Stomach (tissue), 9 donors: ENCODE data around the gene KDM4B. TPM values are rescaled to one million over a fixed set of nuclear protein-coding genes. Genes with fewer than 3 reads are reported as not detected.

Experiments used
- DNase-seq, 2 donors: peaks; one replicate each; pipeline versions ENCODE4 v3.0.0 to v3.0.0-alpha.2; 2013 to 2019
- H3K27ac ChIP-seq, 5 donors: fragments of 200-600 bp in 4 of 5; sonication (generic) in 4 of 5; one replicate each; pipeline ENCODE4 v1.5.1; 2013 to 2019; ENCODE audit warnings: mild to moderate bottlenecking in 1 of 5, moderate library complexity in 1 of 5
- H3K27me3 ChIP-seq, 3 donors: fragments of 200-600 bp; sonication (generic); one replicate each; pipeline ENCODE4 v1.5.1; 2017 to 2019; ENCODE audit warnings: mixed run types in 1 of 3
- H3K36me3 ChIP-seq, 4 donors: fragments of 200-600 bp; sonication (generic); 1 replicate in 3 of 4; 2 replicates in 1 of 4; pipeline ENCODE4 v1.5.1; 2016 to 2019
- H3K4me1 ChIP-seq, 4 donors: fragments of 200-600 bp; sonication (generic); one replicate each; pipeline ENCODE4 v1.5.1; 2016 to 2019
- H3K4me3 ChIP-seq, 4 donors: fragments of 200-600 bp; sonication (generic) in 3 of 4; one replicate each; pipeline ENCODE4 v1.5.1; 2016 to 2019; ENCODE audit warnings: mild to moderate bottlenecking in 1 of 4
- H3K9me3 ChIP-seq, 4 donors: fragments of 200-600 bp; sonication (generic); one replicate each; pipeline ENCODE4 v1.5.1; 2016 to 2019
- CTCF ChIP-seq, 7 experiments: fragments of 450-650 bp in 4 of 7; fragments of 200-600 bp in 3 of 7; sonication (generic) in 3 of 7; IDR thresholded peaks; one replicate each; pipeline ENCODE4 v1.5.1; 2016 to 2019; ENCODE audit warnings: antibody characterized with exemption in 7 of 7, control low read depth in 2 of 7, mild to moderate bottlenecking in 1 of 7
- EP300 ChIP-seq: sonication (generic); formaldehyde crosslinking; IDR thresholded peaks from one replicate; pipeline ENCODE4 v1.6.1; 2017; ENCODE audit warnings: antibody characterized with exemption
- POLR2A ChIP-seq, 4 donors: fragments of 450-650 bp; IDR thresholded peaks; one replicate each; pipeline ENCODE4 v1.6.1; 2016; ENCODE audit warnings: antibody characterized with exemption in 4 of 4, control low read depth in 2 of 4, mild to moderate bottlenecking in 1 of 4, moderate library complexity in 1 of 4
- POLR2AphosphoS5 ChIP-seq, 3 donors: sonication (generic); formaldehyde crosslinking; IDR thresholded peaks; one replicate each; pipeline ENCODE4 v1.6.1; 2016; ENCODE audit warnings: antibody characterized with exemption in 3 of 3
- WGBS, 5 donors: extraction: QIAGEN DNeasy Blood & Tissue Kit in 3 of 5; methylation state at CpG; one replicate each; pipeline versions ENCODE4 v1.1.5 to v1.1.7; 2013 to 2018; 5-methylcytosine and 5-hydroxymethylcytosine counted together
- intact Hi-C: fragments of 100-400 bp; cut with DNase I; formaldehyde crosslinking; loops from one replicate; pipeline ENCODE4 v1.15.1; 2023; ENCODE audit warnings: low total_unique reads
- polyA plus RNA-seq, 3 donors: library from polyadenylated mRNA; stranded (reverse); fragments of 200-250 nt; gene quantifications; one replicate each; pipeline ENCODE4 v1.2.3, GENCODE V29; 2013
- total RNA-seq, 5 donors: library from RNA; depleted of rRNA; stranded (reverse); fragments of >200 nt; gene quantifications; one replicate each; pipeline versions ENCODE4 v1.1.0 to v1.2.3, GENCODE V29; 2014 to 2016
- donor health status: healthy with polysubstance abuse.
- donor health status: Bipolar disorder and iron deficiency.
- donor health status: healthy.

The KDM4B gene
- total and polyA plus RNA-seq, 8 donors, result 5.2 to 202 (median 29.4) TPM

GRCh38 chr19:5074830-5075394, 106.0 kb downstream of the KDM4B start:
- Histone ChIP-seq H3K27me3 (no peaks in the 10 kb centered on the region), H3K36me3 (peaks cover 40 to 94% (median 88%) of the 10 kb centered on the region in 4 donors)
- WGBS, 5 donors, result 80 to 86% (median 83%) methylated on average over 23 to 27 of the region's 27 CpGs

GRCh38 chr19:5075597-5075996, 106.7 kb downstream of the KDM4B start:
- TF ChIP-seq POLR2A (IDR thresholded peaks at IDR 0.05) (no peak), CTCF (IDR thresholded peaks at IDR 0.05) (no peak), EP300 (no peak), POLR2AphosphoS5 (IDR thresholded peaks at IDR 0.05) (no peak)
- Histone ChIP-seq H3K4me1 (peaks cover 0 to 12% (median 0%) of the 10 kb centered on the region in 4 donors), H3K36me3 (peaks cover 40 to 97% (median 90%) of the 10 kb centered on the region in 4 donors), H3K27me3 (no peaks in the 10 kb centered on the region), H3K4me3 (no peak overlapping the region), H3K27ac (no peak overlapping the region), H3K9me3 (no peaks in the 10 kb centered on the region)
- 77 to 86% (median 83%) methylated on average over 11 to 13 of the region's 13 CpGs for WGBS, 5 donors
- intact Hi-C loops, result no loop called here
- no peak for DNase-seq

More at GRCh38 chr19:5074830-5075394, 106.0 kb downstream of the KDM4B start:
- DNase-seq, result no peak
- Histone ChIP-seq H3K27ac (no peak overlapping the region), H3K9me3 (no peaks in the 10 kb centered on the region), H3K4me1 (peaks cover 0 to 12% (median 0%) of the 10 kb centered on the region in 4 donors), H3K4me3 (no peak overlapping the region)
- intact Hi-C loops, result no loop called here
- TF ChIP-seq EP300, result no peak
- no peak for TF ChIP-seq POLR2A (IDR thresholded peaks at IDR 0.05)
- no peak for TF ChIP-seq CTCF (IDR thresholded peaks at IDR 0.05)
- TF ChIP-seq POLR2AphosphoS5 (IDR thresholded peaks at IDR 0.05), result no peak

- H3K36me3 ChIP-seq, result peaks cover 35 to 97% (median 90%) of the 10 kb centered on the region in 4 donors
- intact Hi-C loops, result no loop called here
- 83 to 91% (median 90%) methylated on average over 32 to 42 of the region's 44 CpGs for WGBS, 5 donors
- H3K27me3 ChIP-seq, result no peaks in the 10 kb centered on the region
- no peaks in the 10 kb centered on the region for H3K9me3 ChIP-seq
- H3K4me1 ChIP-seq, result peaks cover 0 to 12% (median 0%) of the 10 kb centered on the region in 4 donors
- no peak for DNase-seq
- no peak overlapping the region for H3K4me3 ChIP-seq
- no peak overlapping the region for H3K27ac ChIP-seq
- TF ChIP-seq CTCF (IDR thresholded peaks at IDR 0.05) (no peak), EP300 (no peak), POLR2A (IDR thresholded peaks at IDR 0.05) (no peak), POLR2AphosphoS5 (IDR thresholded peaks at IDR 0.05) (no peak)
Observed at GRCh38 chr19:5076440-5077208, 107.7 kb downstream of the KDM4B start.

- peaks cover 33 to 97% (median 90%) of the 10 kb centered on the region in 4 donors for H3K36me3 ChIP-seq
Observed at GRCh38 chr19:5077209-5077515, 108.2 kb downstream of the KDM4B start.

More at GRCh38 chr19:5077209-5077515, 108.2 kb downstream of the KDM4B start:
- Histone ChIP-seq H3K4me3 (no peak overlapping the region), H3K27ac (no peak overlapping the region), H3K27me3 (no peaks in the 10 kb centered on the region), H3K9me3 (no peaks in the 10 kb centered on the region), H3K4me1 (peaks cover 0 to 12% (median 0%) of the 10 kb centered on the region in 4 donors)
- TF ChIP-seq POLR2AphosphoS5 (IDR thresholded peaks at IDR 0.05), result no peak
- TF ChIP-seq EP300, result no peak
- DNase-seq, result no peak
- WGBS, 5 donors, result 86 to 97% (median 96%) methylated on average over 11 to 19 of the region's 19 CpGs
- intact Hi-C loops, result no loop called here
